HCEC 1CT (cell line): Measurements from ENCODE around the gene TMEM106A.
"Not testable (repeated sequence)": the region's sequence is repeated elsewhere in the genome, so short reads cannot be mapped to it uniquely, and the experiment has no call there.

ENCODE experiments used
- DNase-seq: peaks from one replicate; pipeline ENCODE4 v3.0.0-alpha.2; 2017

TMEM106A gene

GRCh38 chr17:43216369-43216761 is 4.7 kb downstream of the TMEM106A start:
- no peak for DNase-seq

GRCh38 chr17:43216762-43217613 is 5.3 kb downstream of the TMEM106A start:
- DNase-seq, result no peak

- DNase-seq, result no peak
Measured at GRCh38 chr17:43217614-43218087, 6.0 kb downstream of the TMEM106A start.

GRCh38 chr17:43219001-43219400 is 7.3 kb downstream of the TMEM106A start:
- no peak for DNase-seq

- no peak for DNase-seq
Measured at GRCh38 chr17:43219746-43220380, 8.2 kb downstream of the TMEM106A start.

GRCh38 chr17:43220511-43221125 is 8.9 kb downstream of the TMEM106A start:
- no peak for DNase-seq

GRCh38 chr17:43224146-43224705 is 12.6 kb downstream of the TMEM106A start:
- no peak for DNase-seq

GRCh38 chr17:43226393-43226792 is 14.7 kb downstream of the TMEM106A start:
- no peak for DNase-seq

GRCh38 chr17:43228020-43228782 is 16.5 kb downstream of the TMEM106A start, which contains the start of gene CCDC200:
Gene CCDC200, minus strand, starts transcription at chr17:43228623. Its CDS starts 69 bp downstream, at chr17:43228554.
- not testable (repeated sequence) for DNase-seq

- not testable (repeated sequence) for DNase-seq
Measured at GRCh38 chr17:43231205-43232020, 19.7 kb downstream of the TMEM106A start.

GRCh38 chr17:43232021-43232699 is 20.5 kb downstream of the TMEM106A start:
- DNase-seq, result not testable (repeated sequence)

GRCh38 chr17:43233263-43233662 is 21.6 kb downstream of the TMEM106A start:
- DNase-seq, result not testable (repeated sequence)

GRCh38 chr17:43233877-43234276 is 22.2 kb downstream of the TMEM106A start, which contains the start of gene RNU2-1:
Gene RNU2-1, minus strand, starts transcription at chr17:43233977.
- not testable (repeated sequence) for DNase-seq

GRCh38 chr17:43239597-43239996 is 27.9 kb downstream of the TMEM106A start:
- not testable (repeated sequence) for DNase-seq

GRCh38 chr17:43240596-43241352 is 29.1 kb downstream of the TMEM106A start:
- not testable (repeated sequence) for DNase-seq

- DNase-seq, result not testable (repeated sequence)
Measured at GRCh38 chr17:43246456-43246855, 34.8 kb downstream of the TMEM106A start.
